ENCODE data around the gene MYCT1. TPM values are rescaled to one million over a fixed set of nuclear protein-coding genes. Genes with fewer than 3 reads are reported as not detected.
"Not testable (repeated sequence)": the region's sequence is repeated elsewhere in the genome, so short reads cannot be mapped to it uniquely, and the experiment has no call there.

The MYCT1 gene
- total RNA-seq, 1 donor from 2014 or later = not detected

DNA sequence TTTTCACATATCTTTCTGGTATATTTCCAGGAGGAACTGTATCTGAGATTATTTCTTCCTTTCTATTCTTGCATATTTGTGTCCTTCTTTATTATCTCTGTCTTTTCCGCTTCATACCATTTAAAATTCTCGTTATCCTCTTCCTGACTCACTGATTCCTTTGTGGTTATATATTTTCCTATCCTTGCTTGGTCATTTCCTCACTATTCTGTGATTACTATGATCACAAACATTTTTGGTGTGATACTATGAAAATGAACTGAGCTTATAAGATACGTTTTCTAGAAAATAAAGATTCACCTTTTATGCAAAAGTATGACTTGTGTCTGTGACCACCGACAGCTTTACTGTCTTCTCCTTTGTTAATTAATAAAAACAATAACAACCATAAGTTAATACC is 26.5 kb upstream of the MYCT1 start:
- Mint-ChIP-seq H3K27ac (no peak overlapping the region), H3K4me3 (ENCODE audit: low read depth) (no peak overlapping the region), H3K27me3 (no peaks in the 10 kb centered on the region), H3K36me3 (ENCODE audit: insufficient read depth) (no peaks in the 10 kb centered on the region), H3K4me1 (ENCODE audit: low read depth) (no peaks in the 10 kb centered on the region), H3K9me3 (ENCODE audit: low read depth) (peaks cover 4% of the 10 kb centered on the region)
- TF ChIP-seq, protein P1, sequence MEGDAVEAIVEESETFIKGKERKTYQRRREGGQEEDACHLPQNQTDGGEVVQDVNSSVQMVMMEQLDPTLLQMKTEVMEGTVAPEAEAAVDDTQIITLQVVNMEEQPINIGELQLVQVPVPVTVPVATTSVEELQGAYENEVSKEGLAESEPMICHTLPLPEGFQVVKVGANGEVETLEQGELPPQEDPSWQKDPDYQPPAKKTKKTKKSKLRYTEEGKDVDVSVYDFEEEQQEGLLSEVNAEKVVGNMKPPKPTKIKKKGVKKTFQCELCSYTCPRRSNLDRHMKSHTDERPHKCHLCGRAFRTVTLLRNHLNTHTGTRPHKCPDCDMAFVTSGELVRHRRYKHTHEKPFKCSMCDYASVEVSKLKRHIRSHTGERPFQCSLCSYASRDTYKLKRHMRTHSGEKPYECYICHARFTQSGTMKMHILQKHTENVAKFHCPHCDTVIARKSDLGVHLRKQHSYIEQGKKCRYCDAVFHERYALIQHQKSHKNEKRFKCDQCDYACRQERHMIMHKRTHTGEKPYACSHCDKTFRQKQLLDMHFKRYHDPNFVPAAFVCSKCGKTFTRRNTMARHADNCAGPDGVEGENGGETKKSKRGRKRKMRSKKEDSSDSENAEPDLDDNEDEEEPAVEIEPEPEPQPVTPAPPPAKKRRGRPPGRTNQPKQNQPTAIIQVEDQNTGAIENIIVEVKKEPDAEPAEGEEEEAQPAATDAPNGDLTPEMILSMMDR (IDR thresholded peaks at IDR 0.05; ENCODE audit: unreplicated experiment) = no peak
- no peak for DNase-seq (ENCODE audit: low spot score, unreplicated experiment)

- DNase-seq (ENCODE audit: low spot score, unreplicated experiment) = no peak
- Mint-ChIP-seq H3K4me3 (ENCODE audit: low read depth) (no peak overlapping the region), H3K27me3 (no peaks in the 10 kb centered on the region), H3K9me3 (ENCODE audit: low read depth) (no peaks in the 10 kb centered on the region), H3K36me3 (ENCODE audit: insufficient read depth) (no peaks in the 10 kb centered on the region), H3K27ac (no peak overlapping the region), H3K4me1 (ENCODE audit: low read depth) (no peaks in the 10 kb centered on the region)
- TF ChIP-seq, protein P1 (IDR thresholded peaks at IDR 0.05; ENCODE audit: unreplicated experiment) = no peak
These were observed 24.5 kb upstream of the MYCT1 start for GRCh38 chr6:152673236-152673635.

GRCh38 chr6:152680151-152680550 is 17.5 kb upstream of the MYCT1 start:
- no peak for DNase-seq (ENCODE audit: low spot score, unreplicated experiment)
- Mint-ChIP-seq H3K27ac (no peak overlapping the region), H3K4me1 (ENCODE audit: low read depth) (peaks cover 22% of the 10 kb centered on the region), H3K4me3 (ENCODE audit: low read depth) (no peak overlapping the region), H3K27me3 (peaks cover 12% of the 10 kb centered on the region), H3K9me3 (ENCODE audit: low read depth) (no peaks in the 10 kb centered on the region), H3K36me3 (ENCODE audit: insufficient read depth) (no peaks in the 10 kb centered on the region)
- TF ChIP-seq, protein P1 (IDR thresholded peaks at IDR 0.05; ENCODE audit: unreplicated experiment) = no peak

DNA sequence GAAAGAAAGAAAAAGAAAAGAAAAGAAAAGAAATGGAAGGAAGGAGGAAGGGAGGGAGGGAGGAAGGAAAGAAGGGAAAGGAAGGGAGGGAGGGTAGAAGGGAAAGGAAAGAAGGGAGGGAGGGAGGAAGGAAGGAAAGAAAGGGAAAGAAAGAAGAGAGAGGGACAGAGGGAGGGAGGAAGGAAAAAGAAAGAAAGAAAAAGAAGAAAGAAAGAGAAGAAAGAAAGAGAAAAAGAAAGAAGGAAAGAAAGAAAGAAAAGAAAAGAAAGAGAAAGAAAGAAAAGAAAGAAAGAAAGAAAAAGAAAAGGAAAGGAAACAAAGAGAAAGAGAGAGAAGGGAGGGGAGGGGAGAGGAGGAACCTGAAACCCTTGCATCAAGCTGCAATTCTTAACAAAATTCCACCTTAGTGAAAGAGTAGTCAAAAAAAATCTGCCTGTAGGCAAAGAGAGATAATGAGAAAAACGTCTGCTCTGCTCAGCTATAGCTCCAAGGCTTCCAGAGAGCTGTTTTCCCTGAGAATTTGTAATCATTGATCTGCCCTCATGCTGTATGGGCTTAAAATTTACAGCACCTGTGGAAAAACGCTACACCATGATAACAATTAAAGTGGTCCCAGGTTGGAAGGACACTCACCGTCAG is 16.7 kb upstream of the MYCT1 start:
- TF ChIP-seq, protein P1 (IDR thresholded peaks at IDR 0.05; ENCODE audit: unreplicated experiment) = no peak
- no peak overlapping the region for H3K4me3 Mint-ChIP-seq (ENCODE audit: low read depth)
- peaks cover 22% of the 10 kb centered on the region for H3K4me1 Mint-ChIP-seq (ENCODE audit: low read depth)
- H3K36me3 Mint-ChIP-seq (ENCODE audit: insufficient read depth) = no peaks in the 10 kb centered on the region
- no peak for DNase-seq (ENCODE audit: low spot score, unreplicated experiment)
- H3K27me3 Mint-ChIP-seq = peaks cover 12% of the 10 kb centered on the region
- H3K9me3 Mint-ChIP-seq (ENCODE audit: low read depth) = no peaks in the 10 kb centered on the region
- H3K27ac Mint-ChIP-seq = no peak overlapping the region

GRCh38 chr6:152682141-152682540 is 15.6 kb upstream of the MYCT1 start:
- Mint-ChIP-seq H3K4me3 (ENCODE audit: low read depth) (no peak overlapping the region), H3K36me3 (ENCODE audit: insufficient read depth) (no peaks in the 10 kb centered on the region), H3K4me1 (ENCODE audit: low read depth) (peaks cover 22% of the 10 kb centered on the region), H3K27me3 (peaks cover 12% of the 10 kb centered on the region), H3K9me3 (ENCODE audit: low read depth) (no peaks in the 10 kb centered on the region), H3K27ac (no peak overlapping the region)
- DNase-seq (ENCODE audit: low spot score, unreplicated experiment) = no peak
- TF ChIP-seq, protein P1 (IDR thresholded peaks at IDR 0.05; ENCODE audit: unreplicated experiment) = no peak

DNA sequence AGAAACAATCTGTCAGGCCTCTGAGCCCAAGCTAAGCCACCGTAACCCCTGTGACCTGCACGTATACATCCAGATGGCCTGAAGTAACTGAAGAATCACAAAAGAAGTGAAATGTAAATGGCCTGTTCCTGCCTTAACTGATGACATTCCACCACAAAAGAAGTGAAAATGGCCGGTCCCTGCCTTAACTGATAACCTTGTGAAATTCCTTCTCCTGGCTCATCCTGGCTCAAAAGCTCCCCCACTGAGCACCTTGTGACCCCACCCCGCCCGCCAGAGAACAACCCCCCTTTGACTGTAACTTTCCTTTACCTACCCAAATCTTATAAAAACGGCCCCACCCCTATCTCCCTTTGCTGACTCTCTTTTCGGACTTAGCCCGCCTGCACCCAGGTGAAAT is 14.8 kb upstream of the MYCT1 start:
- Mint-ChIP-seq H3K4me1 (ENCODE audit: low read depth) (peaks cover 22% of the 10 kb centered on the region), H3K27ac (peak overlapping the region; percentile 53), H3K27me3 (peaks cover 12% of the 10 kb centered on the region)
- not testable (repeated sequence) for DNase-seq (ENCODE audit: low spot score, unreplicated experiment); H3K36me3 Mint-ChIP-seq (ENCODE audit: insufficient read depth); H3K9me3 Mint-ChIP-seq (ENCODE audit: low read depth); H3K4me3 Mint-ChIP-seq (ENCODE audit: low read depth)
